NOMO-1 treated with dmso at 0.1 percent for 144 hours (cell line): ENCODE data around the gene BBLN.
"Not testable (repeated sequence)": the region's sequence is repeated elsewhere in the genome, so short reads cannot be mapped to it uniquely, and the experiment has no call there.

Source experiments
- DNase-seq: peaks from one replicate; lab custom pipeline; 2025; ENCODE audit not compliant: unreplicated experiment; lab: John Stamatoyannopoulos, UW

BBLN gene

GRCh38 chr9:128159784-128160602 is at the start of gene BBLN:
BBLN (plus strand) TSS chr9:128160265; CDS start chr9:128160408, 143 bp downstream.
- peak; percentile 89 for DNase-seq

- not testable (repeated sequence) for DNase-seq
These were observed 48.3 kb upstream of the BBLN start for GRCh38 chr9:128111726-128112125.

GRCh38 chr9:128113526-128114325 is 46.3 kb upstream of the BBLN start:
- DNase-seq: no peak

GRCh38 chr9:128114326-128115186 is 45.5 kb upstream of the BBLN start:
- no peak for DNase-seq

GRCh38 chr9:128115187-128116103 is 44.6 kb upstream of the BBLN start:
- DNase-seq: no peak

GRCh38 chr9:128116104-128117083 is 43.7 kb upstream of the BBLN start:
- DNase-seq: no peak

- DNase-seq: peak; percentile 61
These were observed 42.2 kb upstream of the BBLN start for GRCh38 chr9:128117613-128118471.

GRCh38 chr9:128118472-128118857 is 41.6 kb upstream of the BBLN start:
- no peak for DNase-seq

- no peak for DNase-seq
These were observed 40.9 kb upstream of the BBLN start for GRCh38 chr9:128118971-128119665.

- DNase-seq: no peak
These were observed 39.9 kb upstream of the BBLN start for GRCh38 chr9:128120061-128120740.

- no peak for DNase-seq
These were observed 39.2 kb upstream of the BBLN start for GRCh38 chr9:128120741-128121465.

- DNase-seq: no peak
These were observed 38.6 kb upstream of the BBLN start for GRCh38 chr9:128121466-128121810.

- DNase-seq: no peak
These were observed 37.9 kb upstream of the BBLN start for GRCh38 chr9:128121924-128122808.

GRCh38 chr9:128122809-128123175 is 37.3 kb upstream of the BBLN start:
- DNase-seq: no peak

GRCh38 chr9:128123451-128124080 is 36.5 kb upstream of the BBLN start:
- DNase-seq: no peak
